LNCAP (cell line): Measurements from ENCODE around the gene ZBTB44.

ENCODE experiments used
- CTCF ChIP-seq: fragments of 450-650 bp; IDR thresholded peaks from 2 replicates; pipeline ENCODE4 v1.5.1; 2017; ENCODE audit warnings: mild to moderate bottlenecking

Gene ZBTB44

GRCh38 chr11:130237282-130238006 is 77.3 kb downstream of the ZBTB44 start:
- TF ChIP-seq CTCF, result no peak

GRCh38 chr11:130234315-130234714 is 80.4 kb downstream of the ZBTB44 start:
- TF ChIP-seq CTCF, result no peak

GRCh38 chr11:130227373-130227772 is 87.3 kb downstream of the ZBTB44 start:
- no peak for TF ChIP-seq CTCF

GRCh38 chr11:130223291-130223971 is 91.3 kb downstream of the ZBTB44 start:
- no peak for TF ChIP-seq CTCF

- TF ChIP-seq CTCF, result no peak
Measured at GRCh38 chr11:130220311-130221035, 94.2 kb downstream of the ZBTB44 start.

GRCh38 chr11:130219148-130219547 is 95.6 kb downstream of the ZBTB44 start:
- TF ChIP-seq CTCF, result no peak

GRCh38 chr11:130218501-130219070 is 96.1 kb downstream of the ZBTB44 start:
- TF ChIP-seq CTCF, result no peak
